Caco-2 (cell line): ENCODE data around the gene SNRNP200. TPM values are rescaled to one million over a fixed set of nuclear protein-coding genes. Genes with fewer than 3 reads are reported as not detected.

Experiments used
- BruUV-seq: library from RNA; stranded (reverse); fragments of 400-500 nt; replicated peaks from 2 replicates; lab custom pipeline; 2021; lab: Mats Ljungman, UMichigan
- CTCF ChIA-PET: fragments of 300-600 bp; sonication (Branson Sonifier 250); formaldehyde crosslinking; loops from one replicate; lab custom pipeline; 2022; ENCODE audit warnings: antibody characterized with exemption; lab: Charles Lee
- POLR2A ChIA-PET: fragments of 300-600 bp; sonication (Branson Sonifier 250); formaldehyde crosslinking; loops from one replicate; lab custom pipeline; 2022; ENCODE audit warnings: antibody characterized with exemption; lab: Charles Lee
- DNase-seq, 2 experiments: peaks; one replicate each; pipeline versions ENCODE4 v3.0.0 to v3.0.0-alpha.2; 2020 to 2022
- H3K27me3 ChIP-seq: replicated peaks from 2 replicates; pipeline ENCODE4 v1.6.0; 2011; ENCODE audit warnings: low read length; ENCODE audit not compliant: control insufficient read depth, insufficient read depth
- H3K36me3 ChIP-seq: 2 replicates; pipeline ENCODE4 v1.5.1; 2011; ENCODE audit warnings: low read length; ENCODE audit not compliant: control insufficient read depth, insufficient read depth
- H3K4me1 ChIP-seq: fragments of 250-450 bp; sonication (Bioruptor Pico); 2 replicates; pipeline ENCODE4 v1.5.1; 2020; ENCODE audit warnings: mild to moderate bottlenecking
- H3K4me3 ChIP-seq: 2 replicates; pipeline ENCODE4 v1.5.1; 2011; ENCODE audit warnings: low read depth, mild to moderate bottlenecking, control low read depth, low read length
- H3K9me3 ChIP-seq: fragments of 250-450 bp; sonication (Bioruptor Pico); 2 replicates; pipeline ENCODE4 v1.5.1; 2020; ENCODE audit warnings: mild to moderate bottlenecking, moderate library complexity
- H3K27ac Mint-ChIP-seq: one replicate; pipeline ENCODE4 v1.8.0; 2022; ENCODE audit warnings: mixed read lengths; ENCODE audit not compliant: unreplicated experiment
- H3K27me3 Mint-ChIP-seq: one replicate; pipeline ENCODE4 v1.8.0; 2022; ENCODE audit warnings: mixed read lengths; ENCODE audit not compliant: insufficient read depth, unreplicated experiment
- H3K36me3 Mint-ChIP-seq: one replicate; pipeline ENCODE4 v1.8.0; 2022; ENCODE audit warnings: mild to moderate bottlenecking, mixed read lengths; ENCODE audit not compliant: insufficient read depth, unreplicated experiment
- H3K4me1 Mint-ChIP-seq: one replicate; pipeline ENCODE4 v1.8.0; 2022; ENCODE audit warnings: low read depth, mixed read lengths; ENCODE audit not compliant: unreplicated experiment
- H3K4me3 Mint-ChIP-seq: one replicate; pipeline ENCODE4 v1.8.0; 2022; ENCODE audit warnings: mild to moderate bottlenecking, moderate library complexity, mixed read lengths; ENCODE audit not compliant: unreplicated experiment
- H3K9me3 Mint-ChIP-seq: one replicate; pipeline ENCODE4 v1.8.0; 2022; ENCODE audit warnings: mixed read lengths; ENCODE audit not compliant: unreplicated experiment
- intact Hi-C: fragments of 100-400 bp; cut with micrococcal nuclease; formaldehyde crosslinking; loops from one replicate; pipeline ENCODE4 v1.10.0; 2022; ENCODE audit not compliant: unreplicated experiment
- total RNA-seq: library from RNA; stranded (reverse); gene quantifications from 2 replicates; pipeline ENCODE4 v1.2.3, GENCODE V29; 2022
- TF ChIP-seq, protein P1 (sequence below), 2 experiments: fragments of 200-600 bp in 1 of 2; IDR thresholded peaks; 1 replicate in 1 of 2; 2 replicates in 1 of 2; pipeline versions ENCODE4 v1.5.1 to v1.8.0; 2011 to 2022; ENCODE audit warnings: antibody characterized with exemption in 1 of 2, control low read depth in 1 of 2, inconsistent platforms in 1 of 2, low read depth in 1 of 2, low read length in 1 of 2, mild to moderate bottlenecking in 1 of 2, moderate library complexity in 1 of 2; ENCODE audit not compliant: insufficient read depth in 1 of 2, severe bottlenecking in 1 of 2, unreplicated experiment in 1 of 2

The SNRNP200 gene
- total RNA-seq, 1 experiment from 2014 or later = 240 TPM

GRCh38 chr2:96251721-96252292, 53.5 kb downstream of the SNRNP200 start:
- H3K27ac Mint-ChIP-seq = peak overlapping the region; percentile 10
- TF ChIP-seq, protein P1, sequence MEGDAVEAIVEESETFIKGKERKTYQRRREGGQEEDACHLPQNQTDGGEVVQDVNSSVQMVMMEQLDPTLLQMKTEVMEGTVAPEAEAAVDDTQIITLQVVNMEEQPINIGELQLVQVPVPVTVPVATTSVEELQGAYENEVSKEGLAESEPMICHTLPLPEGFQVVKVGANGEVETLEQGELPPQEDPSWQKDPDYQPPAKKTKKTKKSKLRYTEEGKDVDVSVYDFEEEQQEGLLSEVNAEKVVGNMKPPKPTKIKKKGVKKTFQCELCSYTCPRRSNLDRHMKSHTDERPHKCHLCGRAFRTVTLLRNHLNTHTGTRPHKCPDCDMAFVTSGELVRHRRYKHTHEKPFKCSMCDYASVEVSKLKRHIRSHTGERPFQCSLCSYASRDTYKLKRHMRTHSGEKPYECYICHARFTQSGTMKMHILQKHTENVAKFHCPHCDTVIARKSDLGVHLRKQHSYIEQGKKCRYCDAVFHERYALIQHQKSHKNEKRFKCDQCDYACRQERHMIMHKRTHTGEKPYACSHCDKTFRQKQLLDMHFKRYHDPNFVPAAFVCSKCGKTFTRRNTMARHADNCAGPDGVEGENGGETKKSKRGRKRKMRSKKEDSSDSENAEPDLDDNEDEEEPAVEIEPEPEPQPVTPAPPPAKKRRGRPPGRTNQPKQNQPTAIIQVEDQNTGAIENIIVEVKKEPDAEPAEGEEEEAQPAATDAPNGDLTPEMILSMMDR (IDR thresholded peaks at IDR 0.05; ENCODE audit: insufficient read depth in 1 of 2, low read depth in 1 of 2, low read length in 1 of 2, severe bottlenecking in 1 of 2, unreplicated experiment in 1 of 2) = no peak
- H3K36me3 Mint-ChIP-seq = peaks cover 52% of the 10 kb centered on the region
- ChIA-PET CTCF (no interaction called here), POLR2A (interaction anchor here (0.6 kb wide), 1 partner anchor 10 kb away, joined by 3 read pairs; no protein-coding TSS in a partner anchor)
- no peaks in the 10 kb centered on the region for H3K9me3 ChIP-seq
- DNase-seq = peak; percentile 65 to 83
- no peak overlapping the region for H3K4me3 Mint-ChIP-seq
- no peaks in the 10 kb centered on the region for H3K27me3 Mint-ChIP-seq
- no peaks in the 10 kb centered on the region for H3K9me3 Mint-ChIP-seq
- no peaks in the 10 kb centered on the region for H3K4me1 Mint-ChIP-seq
- peaks cover 2% of the 10 kb centered on the region for H3K36me3 ChIP-seq
- BruUV-seq = TSS peak; percentile 3
- no peaks in the 10 kb centered on the region for H3K27me3 ChIP-seq
- H3K4me3 ChIP-seq = no peak overlapping the region
- intact Hi-C loops = loop anchor here (2.0 kb wide), 1 partner anchor 15 kb away; the partner anchor contains the start of gene CIAO1
- no peaks in the 10 kb centered on the region; the same call in 1 of the 2 replicates for H3K4me1 ChIP-seq

- no peak overlapping the region for H3K4me3 ChIP-seq
- no peaks in the 10 kb centered on the region for H3K9me3 ChIP-seq
- no peaks in the 10 kb centered on the region for H3K9me3 Mint-ChIP-seq
- no TSS peak for BruUV-seq
- ChIA-PET POLR2A (no interaction called here), CTCF (no interaction called here)
- no peak for DNase-seq
- no peaks in the 10 kb centered on the region for H3K27me3 ChIP-seq
- H3K4me3 Mint-ChIP-seq = no peak overlapping the region
- H3K36me3 ChIP-seq = peaks cover 2% of the 10 kb centered on the region
- no peaks in the 10 kb centered on the region; the same call in 1 of the 2 replicates for H3K4me1 ChIP-seq
- H3K4me1 Mint-ChIP-seq = no peaks in the 10 kb centered on the region
- H3K36me3 Mint-ChIP-seq = peaks cover 51% of the 10 kb centered on the region
- TF ChIP-seq, protein P1 (IDR thresholded peaks at IDR 0.05; ENCODE audit: insufficient read depth in 1 of 2, low read depth in 1 of 2, low read length in 1 of 2, severe bottlenecking in 1 of 2, unreplicated experiment in 1 of 2) = no peak
- peak overlapping the region; percentile 23 for H3K27ac Mint-ChIP-seq
- intact Hi-C loops = no loop called here
- H3K27me3 Mint-ChIP-seq = no peaks in the 10 kb centered on the region
Measured at GRCh38 chr2:96250188-96250587, 55.2 kb downstream of the SNRNP200 start.

DNA sequence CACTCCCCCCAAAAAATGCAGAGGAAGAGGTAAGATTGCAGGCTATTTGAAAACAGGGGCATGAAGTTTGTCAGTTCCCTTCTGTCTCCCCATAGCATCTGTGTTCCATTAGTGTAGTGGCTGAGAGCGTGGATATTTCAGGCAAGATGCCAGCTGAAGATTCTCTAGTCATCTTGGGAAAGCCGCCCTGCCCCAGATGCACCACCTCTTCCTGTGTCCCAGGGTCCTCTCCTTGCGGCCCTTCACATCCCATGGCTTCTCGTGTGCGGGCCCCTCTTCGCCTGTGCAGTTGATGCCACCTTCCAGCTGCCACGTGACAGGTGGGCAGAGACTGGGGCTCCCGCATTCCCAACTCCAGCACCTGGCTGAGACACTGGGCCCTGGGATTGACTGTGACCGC, 55.7 kb downstream of the SNRNP200 start:
- Histone ChIP-seq H3K4me1 (no peaks in the 10 kb centered on the region; the same call in 1 of the 2 replicates), H3K36me3 (peaks cover 2% of the 10 kb centered on the region; the same call in 1 of the 2 replicates), H3K9me3 (no peaks in the 10 kb centered on the region), H3K4me3 (no peak overlapping the region), H3K27me3 (no peaks in the 10 kb centered on the region)
- Mint-ChIP-seq H3K36me3 (peaks cover 49% of the 10 kb centered on the region), H3K27me3 (no peaks in the 10 kb centered on the region), H3K4me1 (no peaks in the 10 kb centered on the region), H3K9me3 (no peaks in the 10 kb centered on the region), H3K4me3 (no peak overlapping the region), H3K27ac (peak overlapping the region; percentile 23)
- intact Hi-C loops = no loop called here
- TF ChIP-seq, protein P1 (IDR thresholded peaks at IDR 0.05; ENCODE audit: insufficient read depth in 1 of 2, low read depth in 1 of 2, low read length in 1 of 2, severe bottlenecking in 1 of 2, unreplicated experiment in 1 of 2) = no peak
- DNase-seq = no peak
- ChIA-PET CTCF (no interaction called here), POLR2A (no interaction called here)
- BruUV-seq = no TSS peak
